Measurements from ENCODE around the gene THADA.
"Not testable (repeated sequence)": the region's sequence is repeated elsewhere in the genome, so short reads cannot be mapped to it uniquely, and the experiment has no call there.

The THADA gene

GRCh38 chr2:43537137-43537536 lies 58.7 kb downstream of the THADA start:
- DNase-seq, result no peak

- DNase-seq, result no peak
Observed at GRCh38 chr2:43534569-43534968, 61.3 kb downstream of the THADA start.

- not testable (repeated sequence) for DNase-seq
Observed at GRCh38 chr2:43532572-43532971, 63.3 kb downstream of the THADA start.

GRCh38 chr2:43531251-43531650 lies 64.6 kb downstream of the THADA start:
- no peak for DNase-seq

- no peak for DNase-seq
Observed at GRCh38 chr2:43526994-43527393, 68.8 kb downstream of the THADA start.

- DNase-seq, result no peak
Observed at GRCh38 chr2:43525506-43525905, 70.3 kb downstream of the THADA start.

GRCh38 chr2:43524177-43524965 lies 71.5 kb downstream of the THADA start:
- no peak for DNase-seq

- DNase-seq, result no peak
Observed at GRCh38 chr2:43522177-43522576, 73.7 kb downstream of the THADA start.

- no peak for DNase-seq
Observed at GRCh38 chr2:43521568-43521967, 74.3 kb downstream of the THADA start.

- DNase-seq, result no peak
Observed at GRCh38 chr2:43520919-43521318, 74.9 kb downstream of the THADA start.

GRCh38 chr2:43519643-43520221 lies 76.1 kb downstream of the THADA start:
- no peak for DNase-seq

GRCh38 chr2:43518718-43519117 lies 77.1 kb downstream of the THADA start:
- DNase-seq, result no peak

GRCh38 chr2:43518181-43518580 lies 77.7 kb downstream of the THADA start:
- DNase-seq, result peak; percentile 36

- no peak for DNase-seq
Observed at GRCh38 chr2:43515807-43516497, 79.9 kb downstream of the THADA start.

- no peak for DNase-seq
Observed at GRCh38 chr2:43515248-43515647, 80.6 kb downstream of the THADA start.

- DNase-seq, result no peak
Observed at GRCh38 chr2:43513796-43514195, 82.0 kb downstream of the THADA start.

- DNase-seq, result no peak
Observed at GRCh38 chr2:43513216-43513615, 82.6 kb downstream of the THADA start.

- no peak for DNase-seq
Observed at GRCh38 chr2:43511199-43511598, 84.6 kb downstream of the THADA start.

GRCh38 chr2:43509886-43510285 lies 86.0 kb downstream of the THADA start:
- no peak for DNase-seq

GRCh38 chr2:43508209-43508608 lies 87.6 kb downstream of the THADA start:
- DNase-seq, result no peak

- DNase-seq, result no peak
Observed at GRCh38 chr2:43507137-43507536, 88.7 kb downstream of the THADA start.

GRCh38 chr2:43495727-43496126 lies 100.1 kb downstream of the THADA start:
- DNase-seq, result no peak

GRCh38 chr2:43493954-43494353 lies 101.9 kb downstream of the THADA start:
- no peak for DNase-seq

GRCh38 chr2:43491065-43491639 lies 104.7 kb downstream of the THADA start:
- DNase-seq, result no peak

Measured in NCI-H510A treated with DMSO at 0.1 percent for 48 hours (cell line).